H9 (cell line): ENCODE data around the gene TACC2. TPM values are rescaled to one million over a fixed set of nuclear protein-coding genes. Genes with fewer than 3 reads are reported as not detected.

Experiments
- DNase-seq: peaks from one replicate; pipeline ENCODE4 v3.0.0-alpha.2; 2017
- H2AFZ ChIP-seq: one replicate; pipeline ENCODE4 v1.6.1; 2013; ENCODE audit warnings: mild to moderate bottlenecking, low read length, control low read depth, moderate library complexity
- H2AK5ac ChIP-seq: 2 replicates; pipeline ENCODE4 v1.6.1; 2013; ENCODE audit warnings: low read length, control low read depth, mixed read lengths; ENCODE audit not compliant: insufficient read length
- H2BK120ac ChIP-seq: one replicate; pipeline ENCODE4 v1.6.1; 2013; ENCODE audit warnings: low read depth, mild to moderate bottlenecking, low read length, control low read depth, inconsistent platforms; ENCODE audit not compliant: poor library complexity, severe bottlenecking
- H2BK12ac ChIP-seq: 2 replicates; pipeline ENCODE4 v1.6.1; 2013; ENCODE audit warnings: low read length, control low read depth, mixed read lengths, low read depth; ENCODE audit not compliant: insufficient read length
- H2BK15ac ChIP-seq: 2 replicates; pipeline ENCODE4 v1.6.1; 2013; ENCODE audit warnings: low read depth, low read length, control low read depth
- H2BK20ac ChIP-seq: one replicate; pipeline ENCODE4 v1.6.1; 2013; ENCODE audit warnings: low read depth, mild to moderate bottlenecking, low read length, control low read depth, inconsistent platforms; ENCODE audit not compliant: poor library complexity, severe bottlenecking
- H2BK5ac ChIP-seq: 2 replicates; pipeline ENCODE4 v1.6.1; 2013; ENCODE audit warnings: low read length, control low read depth, mixed read lengths; ENCODE audit not compliant: insufficient read length
- H3K14ac ChIP-seq: 2 replicates; pipeline ENCODE4 v1.6.1; 2013; ENCODE audit warnings: low read length, control low read depth; ENCODE audit not compliant: insufficient read depth
- H3K18ac ChIP-seq: 2 replicates; pipeline ENCODE4 v1.6.1; 2013; ENCODE audit warnings: low read depth, mild to moderate bottlenecking, mixed read lengths, low read length, control low read depth; ENCODE audit not compliant: insufficient read length
- H3K23ac ChIP-seq: 2 replicates; pipeline ENCODE4 v1.6.1; 2013; ENCODE audit warnings: low read length, control low read depth, mixed read lengths, low read depth; ENCODE audit not compliant: insufficient read length
- H3K23me2 ChIP-seq: 2 replicates; pipeline ENCODE4 v1.6.1; 2013; ENCODE audit warnings: low read depth, mild to moderate bottlenecking, mixed read lengths, low read length, control low read depth; ENCODE audit not compliant: insufficient read length, poor library complexity, severe bottlenecking
- H3K27ac ChIP-seq: 2 replicates; pipeline ENCODE4 v1.5.1; 2013; ENCODE audit warnings: low read length, control low read depth, mixed read lengths, low read depth; ENCODE audit not compliant: insufficient read length
- H3K27me3 ChIP-seq: 2 replicates; pipeline ENCODE4 v1.6.1; 2013; ENCODE audit warnings: low read length, control low read depth, inconsistent platforms; ENCODE audit not compliant: insufficient read depth
- H3K4ac ChIP-seq: 2 replicates; pipeline ENCODE4 v1.6.1; 2013; ENCODE audit warnings: low read depth, mild to moderate bottlenecking, control low read depth, inconsistent platforms, low read length, moderate library complexity
- H3K4me1 ChIP-seq: 2 replicates; pipeline ENCODE4 v1.6.1; 2013; ENCODE audit warnings: low read length, control low read depth, inconsistent platforms; ENCODE audit not compliant: insufficient read depth
- H3K4me2 ChIP-seq: 2 replicates; pipeline ENCODE4 v1.6.1; 2013; ENCODE audit warnings: low read length, control low read depth, mixed read lengths; ENCODE audit not compliant: insufficient read length, insufficient read depth
- H3K56ac ChIP-seq: 2 replicates; pipeline ENCODE4 v1.6.1; 2013; ENCODE audit warnings: low read depth, mild to moderate bottlenecking, mixed read lengths, low read length, control low read depth; ENCODE audit not compliant: insufficient read length
- H3K79me1 ChIP-seq: 2 replicates; pipeline ENCODE4 v1.6.1; 2013; ENCODE audit warnings: low read depth, mild to moderate bottlenecking, moderate library complexity, low read length, control low read depth, inconsistent platforms; ENCODE audit not compliant: insufficient read depth, poor library complexity, severe bottlenecking
- H3K79me2 ChIP-seq: 2 replicates; pipeline ENCODE4 v1.6.1; 2013; ENCODE audit warnings: low read length, control low read depth, inconsistent platforms; ENCODE audit not compliant: insufficient read depth
- H3K9ac ChIP-seq: 2 replicates; pipeline ENCODE4 v1.6.1; 2013; ENCODE audit warnings: low read length, control low read depth, mixed read lengths; ENCODE audit not compliant: insufficient read length; ENCODE audit errors: extremely low read depth
- H3K9me3 ChIP-seq: one replicate; pipeline ENCODE4 v1.6.1; 2013; ENCODE audit warnings: low read depth, low read length, inconsistent platforms; ENCODE audit not compliant: control insufficient read depth
- H3T11ph ChIP-seq: one replicate; pipeline ENCODE4 v1.6.1; 2013; ENCODE audit warnings: mild to moderate bottlenecking, low read length, control low read depth, inconsistent platforms
- H4K20me1 ChIP-seq: one replicate; pipeline ENCODE4 v1.6.1; 2013; ENCODE audit not compliant: control insufficient read depth, insufficient read length, insufficient read depth
- H4K5ac ChIP-seq: 2 replicates; pipeline ENCODE4 v1.6.1; 2013; ENCODE audit warnings: low read depth, mild to moderate bottlenecking, mixed read lengths, low read length, control low read depth; ENCODE audit not compliant: insufficient read length
- H4K8ac ChIP-seq: replicated peaks from 2 replicates; pipeline ENCODE4 v1.6.1; 2013; ENCODE audit warnings: low read length, control low read depth, mixed read lengths, low read depth; ENCODE audit not compliant: insufficient read length
- H4K91ac ChIP-seq: 2 replicates; pipeline ENCODE4 v1.6.1; 2013; ENCODE audit warnings: low read depth, mild to moderate bottlenecking, moderate library complexity, mixed read lengths, low read length, control low read depth; ENCODE audit not compliant: insufficient read length
- H3K27ac Mint-ChIP-seq, 3 experiments: 2 replicates in 2 of 3; 3 replicates in 1 of 3; pipeline ENCODE4 v1.8.0; 2020 to 2021; ENCODE audit warnings: mixed read lengths in 3 of 3, mild to moderate bottlenecking in 1 of 3, moderate library complexity in 1 of 3
- H3K27me3 Mint-ChIP-seq: 2 replicates; pipeline ENCODE4 v1.8.0; 2021; ENCODE audit warnings: low read depth, mild to moderate bottlenecking, moderate library complexity, mixed read lengths
- H3K36me3 Mint-ChIP-seq, 3 experiments: 2 replicates in 2 of 3; 3 replicates in 1 of 3; pipeline ENCODE4 v1.8.0; 2020 to 2021; ENCODE audit warnings: low read depth in 3 of 3, mixed read lengths in 3 of 3; ENCODE audit not compliant: insufficient read depth in 1 of 3
- H3K4me1 Mint-ChIP-seq, 2 experiments: 2 replicates each; pipeline ENCODE4 v1.8.0; 2020; ENCODE audit warnings: mixed read lengths in 2 of 2
- H3K4me3 Mint-ChIP-seq, 2 experiments: 2 replicates in 1 of 2; 3 replicates in 1 of 2; pipeline ENCODE4 v1.8.0; 2020 to 2021; ENCODE audit warnings: mild to moderate bottlenecking in 2 of 2, mixed read lengths in 2 of 2, moderate library complexity in 1 of 2
- H3K9me3 Mint-ChIP-seq, 2 experiments: 2 replicates in 1 of 2; 3 replicates in 1 of 2; pipeline ENCODE4 v1.8.0; 2020; ENCODE audit warnings: mild to moderate bottlenecking in 2 of 2, mixed read lengths in 2 of 2, moderate library complexity in 1 of 2
- WGBS: extraction: QIAGEN DNeasy Blood & Tissue Kit; methylation state at CpG from one replicate; pipeline ENCODE4 v1.1.7; 2013; ENCODE audit warnings: missing lambda C conversion rate, low lambda C conversion rate, mixed read lengths; ENCODE audit not compliant: insufficient read length; ENCODE audit errors: extremely low coverage; 5-methylcytosine and 5-hydroxymethylcytosine counted together
- total RNA-seq: library from RNA; stranded (reverse); gene quantifications from 2 replicates; pipeline ENCODE4 v1.2.1, GENCODE V29; 2021
- TF ChIP-seq, protein P1 (sequence below): fragments of 200-600 bp; sonication (generic); conservative IDR thresholded peaks from 3 replicates; pipeline ENCODE4 v1.8.0; 2021; ENCODE audit warnings: antibody characterized with exemption, mild to moderate bottlenecking

The TACC2 gene
- total RNA-seq, 1 experiment from 2014 or later: 58.1 TPM

DNA sequence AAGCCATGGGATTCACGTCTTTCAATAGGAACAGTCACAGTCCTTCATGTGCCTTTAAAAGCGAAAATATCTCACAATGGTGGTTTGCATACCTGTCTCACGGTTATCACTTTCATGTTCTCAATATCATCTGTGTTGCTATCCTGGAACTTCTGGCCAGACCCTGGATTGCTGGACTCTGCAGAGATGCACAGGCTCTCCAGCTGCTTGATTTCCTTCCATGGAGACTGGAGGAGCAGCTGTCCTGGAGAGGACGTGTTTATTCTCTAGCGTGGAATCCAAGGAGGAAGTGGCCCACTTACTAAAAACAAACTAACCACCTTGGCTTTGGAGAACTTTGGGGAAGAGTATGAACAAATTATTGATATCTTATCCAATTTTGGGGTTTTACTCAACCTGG is 298.6 kb downstream of the TACC2 start:
- H2AFZ ChIP-seq: no peak overlapping the region
- H3K4me1 Mint-ChIP-seq: peaks cover 22% of the 10 kb centered on the region in 2 experiments

More for the DNA sequence above, 298.6 kb downstream of the TACC2 start:
- Histone ChIP-seq H3K79me2 (no peaks in the 10 kb centered on the region), H3K23ac (no peak overlapping the region), H3K18ac (no peak overlapping the region), H3K23me2 (no peaks in the 10 kb centered on the region), H4K91ac (no peak overlapping the region), H2BK12ac (no peak overlapping the region), H3K9ac (no peak overlapping the region), H3K9me3 (no peaks in the 10 kb centered on the region), H3K79me1 (no peaks in the 10 kb centered on the region), H2BK120ac (no peak overlapping the region), H3K27ac (no peak overlapping the region), H3K56ac (no peak overlapping the region), H3K14ac (no peak overlapping the region), H3K4me1 (peaks cover 4% of the 10 kb centered on the region; the same call in 1 of the 2 replicates), H2AK5ac (no peak overlapping the region), H3K4me2 (no peak overlapping the region), H2BK20ac (no peak overlapping the region), H4K20me1 (no peaks in the 10 kb centered on the region), H4K5ac (no peak overlapping the region), H3K27me3 (no peaks in the 10 kb centered on the region), H3T11ph (no peak overlapping the region), H4K8ac (no peak overlapping the region), H2BK5ac (no peak overlapping the region), H2BK15ac (no peak overlapping the region), H3K4ac (no peak overlapping the region)
- TF ChIP-seq, protein P1, sequence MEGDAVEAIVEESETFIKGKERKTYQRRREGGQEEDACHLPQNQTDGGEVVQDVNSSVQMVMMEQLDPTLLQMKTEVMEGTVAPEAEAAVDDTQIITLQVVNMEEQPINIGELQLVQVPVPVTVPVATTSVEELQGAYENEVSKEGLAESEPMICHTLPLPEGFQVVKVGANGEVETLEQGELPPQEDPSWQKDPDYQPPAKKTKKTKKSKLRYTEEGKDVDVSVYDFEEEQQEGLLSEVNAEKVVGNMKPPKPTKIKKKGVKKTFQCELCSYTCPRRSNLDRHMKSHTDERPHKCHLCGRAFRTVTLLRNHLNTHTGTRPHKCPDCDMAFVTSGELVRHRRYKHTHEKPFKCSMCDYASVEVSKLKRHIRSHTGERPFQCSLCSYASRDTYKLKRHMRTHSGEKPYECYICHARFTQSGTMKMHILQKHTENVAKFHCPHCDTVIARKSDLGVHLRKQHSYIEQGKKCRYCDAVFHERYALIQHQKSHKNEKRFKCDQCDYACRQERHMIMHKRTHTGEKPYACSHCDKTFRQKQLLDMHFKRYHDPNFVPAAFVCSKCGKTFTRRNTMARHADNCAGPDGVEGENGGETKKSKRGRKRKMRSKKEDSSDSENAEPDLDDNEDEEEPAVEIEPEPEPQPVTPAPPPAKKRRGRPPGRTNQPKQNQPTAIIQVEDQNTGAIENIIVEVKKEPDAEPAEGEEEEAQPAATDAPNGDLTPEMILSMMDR: no peak
- Mint-ChIP-seq H3K27me3 (peaks cover 1% of the 10 kb centered on the region), H3K27ac (no peak overlapping the region), H3K9me3 (no peaks in the 10 kb centered on the region), H3K4me3 (no peak overlapping the region), H3K36me3 (no peaks in the 10 kb centered on the region; a peak in 1 of 7 replicates)
- no CpG with 5 or more reads among the region's 5 CpGs for WGBS
- no peak for DNase-seq
